K562 (cell line): ENCODE data around the gene DTX1. TPM values are rescaled to one million over a fixed set of nuclear protein-coding genes. Genes with fewer than 3 reads are reported as not detected.
A peak's percentile ranks its signal among the peaks of the same experiment; 100 is the strongest.

Source experiments
- CREB3L1 ChIP-seq: fragments of 450-650 bp; IDR thresholded peaks from 2 replicates; pipeline ENCODE4 v1.6.1; 2014; ENCODE audit warnings: low read depth, mild to moderate bottlenecking, moderate library complexity, borderline replicate concordance
- HMGXB4 ChIP-seq: sonication (generic); formaldehyde crosslinking; IDR thresholded peaks from 2 replicates; pipeline ENCODE4 v1.8.1; 2023; ENCODE audit warnings: mild to moderate bottlenecking, missing genetic modification reagents
- RBM25 ChIP-seq: fragments of 200-400 bp; formaldehyde crosslinking; IDR thresholded peaks from 2 replicates; pipeline ENCODE4 v1.6.1; 2018; ENCODE audit warnings: low read length, low read depth, moderate library complexity; ENCODE audit not compliant: severe bottlenecking
- SMARCA5 ChIP-seq: fragments of 450-650 bp; IDR thresholded peaks from 2 replicates; pipeline ENCODE4 v1.6.1; 2016
- polyA plus RNA-seq, 8 experiments: library from polyadenylated mRNA; depleted of rRNA in 4 of 8; stranded (reverse) in 5 of 8; unstranded in 3 of 8; fragments of >200 nt; fragmentation: Nextera tagmentation in 2 of 8; fragmentation: Illumina TruSeq in 1 of 8; extraction: Ambion mirVana in 2 of 8; extraction: Trizol in 1 of 8; gene quantifications; 2 replicates each; pipeline versions ENCODE4 v1.2.1 to v1.2.3, GENCODE V29; 2011 to 2014; ENCODE audit warnings: inconsistent platforms in 1 of 8, missing spikeins in 1 of 8
- total RNA-seq, 7 experiments: library from RNA; depleted of rRNA in 6 of 7; stranded (reverse); fragments of >200 nt in 6 of 7; fragmentation: Illumina TruSeq in 2 of 7; extraction: Trizol in 2 of 7; gene quantifications; 2 replicates each; pipeline versions ENCODE4 v1.2.1 to v1.2.3, GENCODE V29; 2011 to 2021; ENCODE audit warnings: low replicate concordance in 1 of 7
- TF ChIP-seq, protein P1 (sequence below): fragments of 450-650 bp; IDR thresholded peaks from 2 replicates; pipeline ENCODE4 v1.6.1; 2018; ENCODE audit not compliant: partially characterized antibody

Gene DTX1
- total and polyA plus RNA-seq, 9 of the 15 experiments (the other 6 are each of a cell fraction or from before 2014, with no cell fraction given) = not detected

- TF ChIP-seq CREB3L1 = no peak
- TF ChIP-seq RBM25 = peak; percentile 69
- 0 out of 2 replicates have a peak, but pooled peaks have one; percentile 30 for TF ChIP-seq SMARCA5
- TF ChIP-seq, protein P1, sequence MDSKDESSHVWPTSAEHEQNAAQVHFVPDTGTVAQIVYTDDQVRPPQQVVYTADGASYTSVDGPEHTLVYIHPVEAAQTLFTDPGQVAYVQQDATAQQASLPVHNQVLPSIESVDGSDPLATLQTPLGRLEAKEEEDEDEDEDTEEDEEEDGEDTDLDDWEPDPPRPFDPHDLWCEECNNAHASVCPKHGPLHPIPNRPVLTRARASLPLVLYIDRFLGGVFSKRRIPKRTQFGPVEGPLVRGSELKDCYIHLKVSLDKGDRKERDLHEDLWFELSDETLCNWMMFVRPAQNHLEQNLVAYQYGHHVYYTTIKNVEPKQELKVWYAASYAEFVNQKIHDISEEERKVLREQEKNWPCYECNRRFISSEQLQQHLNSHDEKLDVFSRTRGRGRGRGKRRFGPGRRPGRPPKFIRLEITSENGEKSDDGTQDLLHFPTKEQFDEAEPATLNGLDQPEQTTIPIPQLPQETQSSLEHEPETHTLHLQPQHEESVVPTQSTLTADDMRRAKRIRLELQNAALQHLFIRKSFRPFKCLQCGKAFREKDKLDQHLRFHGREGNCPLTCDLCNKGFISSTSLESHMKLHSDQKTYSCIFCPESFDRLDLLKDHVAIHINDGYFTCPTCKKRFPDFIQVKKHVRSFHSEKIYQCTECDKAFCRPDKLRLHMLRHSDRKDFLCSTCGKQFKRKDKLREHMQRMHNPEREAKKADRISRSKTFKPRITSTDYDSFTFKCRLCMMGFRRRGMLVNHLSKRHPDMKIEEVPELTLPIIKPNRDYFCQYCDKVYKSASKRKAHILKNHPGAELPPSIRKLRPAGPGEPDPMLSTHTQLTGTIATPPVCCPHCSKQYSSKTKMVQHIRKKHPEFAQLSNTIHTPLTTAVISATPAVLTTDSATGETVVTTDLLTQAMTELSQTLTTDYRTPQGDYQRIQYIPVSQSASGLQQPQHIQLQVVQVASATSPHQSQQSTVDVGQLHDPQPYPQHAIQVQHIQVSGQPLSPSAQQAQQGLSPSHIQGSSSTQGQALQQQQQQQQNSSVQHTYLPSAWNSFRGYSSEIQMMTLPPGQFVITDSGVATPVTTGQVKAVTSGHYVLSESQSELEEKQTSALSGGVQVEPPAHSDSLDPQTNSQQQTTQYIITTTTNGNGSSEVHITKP = no peak
- TF ChIP-seq HMGXB4 = no peak
Observed at GRCh38 chr12:113086249-113087164, 30.0 kb downstream of the DTX1 start (continued).
